NCI-H2081 treated with DMSO at 0.1 percent for 48 hours (cell line): ENCODE measurements around the gene BTNL3.

ENCODE experiments used
- DNase-seq: peaks from one replicate; lab custom pipeline; 2025; lab: John Stamatoyannopoulos, UW

Gene BTNL3

DNA sequence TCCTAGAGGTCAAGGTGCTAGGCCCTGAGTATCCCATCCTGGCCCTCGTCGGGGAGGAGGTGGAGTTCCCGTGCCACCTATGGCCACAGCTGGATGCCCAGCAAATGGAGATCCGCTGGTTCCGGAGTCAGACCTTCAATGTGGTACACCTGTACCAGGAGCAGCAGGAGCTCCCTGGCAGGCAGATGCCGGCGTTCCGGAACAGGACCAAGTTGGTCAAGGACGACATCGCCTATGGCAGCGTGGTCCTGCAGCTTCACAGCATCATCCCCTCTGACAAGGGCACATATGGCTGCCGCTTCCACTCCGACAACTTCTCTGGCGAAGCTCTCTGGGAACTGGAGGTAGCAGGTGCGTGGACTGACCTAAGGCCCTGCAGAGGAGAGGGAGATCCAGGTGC, 59.3 kb downstream of the BTNL3 start:
- DNase-seq: no peak

- no peak for DNase-seq
Observed at GRCh38 chr5:181050016-181050415, 61.4 kb downstream of the BTNL3 start.

DNA sequence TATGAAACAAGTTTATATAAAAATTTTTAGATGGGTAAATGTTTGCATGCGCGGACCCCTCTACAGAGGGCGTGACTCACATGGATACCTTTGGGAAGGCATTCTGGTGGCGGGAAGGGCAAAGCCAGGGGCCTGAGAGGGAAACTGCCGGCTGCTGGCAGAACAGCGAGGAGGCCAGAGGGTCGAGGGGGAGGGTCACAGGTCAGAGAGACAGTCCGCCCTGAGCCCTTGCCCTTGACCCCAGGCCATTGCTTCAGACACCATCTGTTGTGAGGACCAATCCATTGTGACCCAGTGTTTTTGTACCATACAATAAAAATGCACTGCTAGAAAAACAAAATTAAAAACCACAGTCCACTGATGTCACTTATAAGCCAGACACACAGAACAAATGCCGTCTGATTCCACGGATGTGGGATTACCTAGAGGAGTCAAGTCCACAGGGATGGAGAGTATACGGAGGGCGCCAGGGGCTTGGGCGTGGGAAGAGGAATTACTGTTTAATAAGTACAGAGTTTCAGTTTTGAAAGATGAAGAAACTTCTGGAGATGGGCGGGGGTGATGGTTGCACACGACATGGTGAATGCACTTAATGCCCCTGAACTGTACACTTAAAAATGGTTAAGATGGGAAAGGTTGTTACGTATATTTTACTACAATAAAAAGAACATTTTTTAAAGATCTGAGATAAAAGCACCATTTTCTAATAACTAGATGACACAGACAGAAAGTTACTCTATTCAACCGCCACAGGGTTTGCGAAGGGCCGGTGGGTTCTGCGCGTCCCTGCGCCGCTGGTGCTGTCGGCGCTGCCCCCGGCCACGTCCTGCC, 63.4 kb downstream of the BTNL3 start:
- DNase-seq: no peak

DNA sequence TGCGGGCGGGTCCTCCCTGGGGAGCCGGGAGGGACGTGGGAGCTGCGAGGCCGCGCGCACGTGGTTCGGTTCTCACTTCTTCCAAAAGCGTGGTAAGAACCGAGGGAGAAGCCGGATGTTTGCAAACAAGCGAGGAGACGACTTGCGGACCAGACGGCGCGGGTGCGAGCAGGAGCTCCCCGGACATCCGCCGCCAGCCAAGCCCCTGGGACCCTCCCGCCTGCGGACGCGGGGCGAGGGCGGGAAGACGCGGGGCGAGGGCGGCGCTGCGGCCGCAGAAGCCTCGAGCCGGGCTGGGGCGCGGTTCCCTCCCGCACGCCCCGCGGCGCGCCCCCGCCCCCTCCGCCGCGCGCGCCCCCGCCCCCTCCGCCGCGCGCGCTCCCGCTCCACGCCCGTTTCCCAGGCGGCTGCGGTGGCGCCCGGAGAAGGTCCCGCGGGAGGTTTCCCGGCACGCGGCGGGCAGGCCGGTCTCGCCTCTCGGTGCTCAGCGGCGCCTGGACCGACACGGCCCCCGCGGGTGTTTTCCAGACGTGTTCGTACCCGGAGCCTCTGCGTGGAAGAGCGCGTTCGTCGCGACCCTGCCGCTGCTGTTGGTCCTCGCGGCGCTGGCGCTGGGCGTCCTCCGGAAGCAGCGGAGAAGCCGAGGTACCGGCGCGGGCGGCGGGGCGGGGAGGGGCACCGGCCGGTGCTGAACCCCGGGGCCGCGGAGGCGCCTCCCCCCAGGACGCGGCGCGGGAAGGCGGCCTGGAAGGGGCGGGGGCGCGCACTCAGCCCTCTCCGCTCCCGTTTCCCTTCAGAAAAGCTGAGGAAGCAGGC, 64.2 kb downstream of the BTNL3 start:
- DNase-seq: no peak

DNA sequence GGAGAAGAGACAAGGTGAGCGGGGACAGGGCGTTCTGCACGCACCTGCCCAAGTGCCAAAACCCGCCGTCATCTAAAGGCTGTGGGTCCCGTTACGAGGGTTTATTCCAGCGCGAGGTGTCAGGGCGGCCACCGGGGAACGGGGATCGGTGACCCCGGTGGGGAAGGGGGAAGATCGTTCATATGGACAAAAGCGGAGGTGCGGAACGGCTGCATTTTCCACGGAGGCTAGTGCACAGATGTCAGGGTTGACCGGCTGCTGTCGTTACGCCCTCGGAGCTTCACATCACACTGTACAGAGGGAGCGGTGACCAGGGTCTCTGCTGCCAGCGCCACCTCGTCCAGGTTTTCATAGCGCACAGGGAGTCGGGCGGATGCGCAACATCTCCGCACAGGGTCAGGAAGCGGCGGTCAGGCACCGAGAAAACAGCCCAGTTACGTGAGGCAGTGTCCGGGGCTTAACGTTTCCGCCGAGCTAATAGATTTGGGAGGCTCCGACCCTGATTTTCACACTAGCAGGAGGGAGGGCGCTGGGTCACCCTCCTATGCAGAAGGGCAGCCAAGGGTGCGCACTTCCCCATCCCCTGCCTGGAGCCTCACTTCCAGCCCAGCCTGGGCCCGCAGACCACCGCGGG, 65.0 kb downstream of the BTNL3 start:
- DNase-seq: no peak

DNA sequence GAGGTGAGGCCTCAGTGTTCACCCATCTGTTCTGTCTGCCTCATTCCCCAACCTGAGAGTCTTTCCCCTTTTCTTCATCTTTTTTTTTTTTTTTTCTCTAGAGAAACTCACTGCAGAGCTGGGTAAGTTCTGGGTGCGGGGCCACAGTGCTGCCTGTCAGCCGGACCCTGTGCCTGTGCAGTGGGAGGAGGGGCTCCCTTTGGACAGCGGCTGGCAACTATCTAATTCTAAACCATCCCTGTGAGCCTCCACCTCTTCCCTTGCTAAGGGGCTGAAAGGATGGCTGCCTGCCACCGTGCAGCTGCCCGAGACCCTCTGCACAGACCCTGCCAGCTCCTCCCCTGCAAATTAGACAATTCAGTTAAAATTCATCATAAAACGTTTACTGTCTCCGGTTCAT, 65.5 kb downstream of the BTNL3 start:
- DNase-seq: no peak

GRCh38 chr5:181054871-181055459, 66.3 kb downstream of the BTNL3 start:
- no peak for DNase-seq
